Measurements from ENCODE around the gene CATSPERB.

DNA sequence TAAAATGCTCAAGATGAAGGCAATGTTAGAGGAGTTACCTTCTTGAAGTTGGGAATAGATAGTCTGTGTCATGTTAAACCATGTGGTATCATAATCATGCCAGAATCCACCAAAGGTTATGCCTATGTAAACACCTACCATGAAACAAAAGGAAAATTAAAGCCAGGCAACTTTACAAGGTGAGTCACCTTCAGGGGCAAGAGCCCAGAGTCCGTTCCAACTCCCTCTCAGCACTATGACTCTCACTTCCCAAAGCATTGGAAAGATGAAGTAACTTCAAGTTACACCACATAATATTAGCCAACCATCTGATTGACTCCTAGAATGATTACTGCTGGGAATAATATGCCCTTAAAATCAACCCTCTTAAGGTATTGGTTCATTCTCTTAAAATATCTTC, 38.5 kb downstream of the CATSPERB start:
- TF ChIP-seq GATA2 (IDR thresholded peaks at IDR 0.05; ENCODE audit: low read depth, low read length) (no peak), GATA3 (IDR thresholded peaks at IDR 0.05; ENCODE audit: low read depth, low read length) (no peak)

All from SH-SY5Y (cell line).